ENCODE data around the gene RFX1. TPM values are rescaled to one million over a fixed set of nuclear protein-coding genes. Genes with fewer than 3 reads are reported as not detected.
"Not testable (repeated sequence)": the region's sequence is repeated elsewhere in the genome, so short reads cannot be mapped to it uniquely, and the experiment has no call there.

Gene RFX1
- total and polyA plus RNA-seq, 2 experiments from 2014 or later, result 2.2 to 2.4 TPM

DNA sequence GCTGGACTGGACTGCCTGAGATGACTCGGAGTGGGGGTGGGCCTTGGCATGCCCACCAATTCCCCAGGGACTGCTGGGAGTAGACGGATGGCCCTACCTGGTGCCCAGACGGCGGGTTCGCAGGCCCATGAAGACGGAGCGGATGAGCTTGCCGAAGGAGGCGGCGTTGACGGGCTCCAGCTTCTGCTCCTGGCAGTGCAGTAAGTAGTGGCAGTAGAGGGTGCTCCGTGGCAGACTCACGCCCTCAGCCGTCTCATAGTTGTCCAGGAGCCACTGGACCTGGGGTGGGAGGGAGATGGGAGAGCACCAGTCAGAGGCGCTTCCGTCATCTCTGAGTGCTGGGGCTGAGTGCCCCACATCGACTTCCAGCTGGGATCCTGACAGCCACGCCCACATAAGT is 36.2 kb downstream of the RFX1 start:
- Histone ChIP-seq H3K36me3 (replicated peaks; ENCODE audit: insufficient read depth, low read depth) (no peaks in the 10 kb centered on the region), H3K4me3 (no peak overlapping the region), H3K4me1 (ENCODE audit: insufficient read depth) (no peaks in the 10 kb centered on the region), H3K9me2 (replicated peaks; ENCODE audit: insufficient read depth) (no peaks in the 10 kb centered on the region), H3K27ac (no peak overlapping the region), H3K9me3 (ENCODE audit: low read depth) (no peaks in the 10 kb centered on the region), H3K27me3 (no peaks in the 10 kb centered on the region), H4K20me1 (ENCODE audit: insufficient read depth, poor library complexity, severe bottlenecking) (no peaks in the 10 kb centered on the region), H3K79me2 (no peaks in the 10 kb centered on the region), H2AFZ (no peak overlapping the region), H3K4me2 (no peak overlapping the region)
- no peak for DNase-seq (ENCODE audit: low spot score)
- WGBS (ENCODE audit: low lambda C conversion rate, missing lambda C conversion rate), result 93% methylated on average over 18 of the region's 18 CpGs
- TF ChIP-seq EZH2phosphoT487 (IDR thresholded peaks at IDR 0.05; ENCODE audit: low read depth, severe bottlenecking, unreplicated experiment) (no peak), EZH2 (IDR thresholded peaks at IDR 0.05; ENCODE audit: borderline replicate concordance) (no peak)
- TF ChIP-seq, protein P1, sequence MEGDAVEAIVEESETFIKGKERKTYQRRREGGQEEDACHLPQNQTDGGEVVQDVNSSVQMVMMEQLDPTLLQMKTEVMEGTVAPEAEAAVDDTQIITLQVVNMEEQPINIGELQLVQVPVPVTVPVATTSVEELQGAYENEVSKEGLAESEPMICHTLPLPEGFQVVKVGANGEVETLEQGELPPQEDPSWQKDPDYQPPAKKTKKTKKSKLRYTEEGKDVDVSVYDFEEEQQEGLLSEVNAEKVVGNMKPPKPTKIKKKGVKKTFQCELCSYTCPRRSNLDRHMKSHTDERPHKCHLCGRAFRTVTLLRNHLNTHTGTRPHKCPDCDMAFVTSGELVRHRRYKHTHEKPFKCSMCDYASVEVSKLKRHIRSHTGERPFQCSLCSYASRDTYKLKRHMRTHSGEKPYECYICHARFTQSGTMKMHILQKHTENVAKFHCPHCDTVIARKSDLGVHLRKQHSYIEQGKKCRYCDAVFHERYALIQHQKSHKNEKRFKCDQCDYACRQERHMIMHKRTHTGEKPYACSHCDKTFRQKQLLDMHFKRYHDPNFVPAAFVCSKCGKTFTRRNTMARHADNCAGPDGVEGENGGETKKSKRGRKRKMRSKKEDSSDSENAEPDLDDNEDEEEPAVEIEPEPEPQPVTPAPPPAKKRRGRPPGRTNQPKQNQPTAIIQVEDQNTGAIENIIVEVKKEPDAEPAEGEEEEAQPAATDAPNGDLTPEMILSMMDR (IDR thresholded peaks at IDR 0.05; ENCODE audit: poor library complexity), result no peak

DNA sequence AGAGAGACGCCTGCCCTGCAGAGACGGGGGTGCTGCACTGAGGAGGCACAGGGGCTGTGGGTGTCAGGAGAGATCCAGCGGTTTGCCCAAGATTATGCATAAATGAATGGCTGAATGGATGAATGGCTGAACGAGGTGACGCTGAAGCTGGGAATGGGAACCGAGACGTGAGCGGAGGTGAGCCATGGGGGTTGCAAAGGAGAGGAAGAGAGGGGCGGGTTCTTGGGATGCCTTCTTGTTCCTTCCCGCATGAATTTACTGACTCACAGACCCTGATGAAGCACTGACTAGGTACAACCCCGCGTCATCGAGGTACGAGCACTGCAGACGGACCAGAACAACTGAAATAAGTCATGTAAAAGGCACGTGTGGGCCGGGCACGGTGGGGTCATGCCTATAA is 37.1 kb downstream of the RFX1 start:
- Histone ChIP-seq H3K27me3 (no peaks in the 10 kb centered on the region), H3K79me2 (no peaks in the 10 kb centered on the region), H3K4me2 (no peak overlapping the region), H3K9me2 (replicated peaks; ENCODE audit: insufficient read depth) (no peaks in the 10 kb centered on the region), H4K20me1 (ENCODE audit: insufficient read depth, poor library complexity, severe bottlenecking) (no peaks in the 10 kb centered on the region), H3K4me1 (ENCODE audit: insufficient read depth) (no peaks in the 10 kb centered on the region), H3K9me3 (ENCODE audit: low read depth) (no peaks in the 10 kb centered on the region), H3K27ac (no peak overlapping the region), H3K36me3 (replicated peaks; ENCODE audit: insufficient read depth, low read depth) (no peaks in the 10 kb centered on the region), H2AFZ (no peak overlapping the region), H3K4me3 (no peak overlapping the region)
- TF ChIP-seq EZH2 (IDR thresholded peaks at IDR 0.05; ENCODE audit: borderline replicate concordance) (no peak), EZH2phosphoT487 (IDR thresholded peaks at IDR 0.05; ENCODE audit: low read depth, severe bottlenecking, unreplicated experiment) (no peak)
- TF ChIP-seq, protein P1 (IDR thresholded peaks at IDR 0.05; ENCODE audit: poor library complexity), result no peak
- WGBS (ENCODE audit: low lambda C conversion rate, missing lambda C conversion rate), result 96% methylated on average over 18 of the region's 18 CpGs
- no peak for DNase-seq (ENCODE audit: low spot score)

DNA sequence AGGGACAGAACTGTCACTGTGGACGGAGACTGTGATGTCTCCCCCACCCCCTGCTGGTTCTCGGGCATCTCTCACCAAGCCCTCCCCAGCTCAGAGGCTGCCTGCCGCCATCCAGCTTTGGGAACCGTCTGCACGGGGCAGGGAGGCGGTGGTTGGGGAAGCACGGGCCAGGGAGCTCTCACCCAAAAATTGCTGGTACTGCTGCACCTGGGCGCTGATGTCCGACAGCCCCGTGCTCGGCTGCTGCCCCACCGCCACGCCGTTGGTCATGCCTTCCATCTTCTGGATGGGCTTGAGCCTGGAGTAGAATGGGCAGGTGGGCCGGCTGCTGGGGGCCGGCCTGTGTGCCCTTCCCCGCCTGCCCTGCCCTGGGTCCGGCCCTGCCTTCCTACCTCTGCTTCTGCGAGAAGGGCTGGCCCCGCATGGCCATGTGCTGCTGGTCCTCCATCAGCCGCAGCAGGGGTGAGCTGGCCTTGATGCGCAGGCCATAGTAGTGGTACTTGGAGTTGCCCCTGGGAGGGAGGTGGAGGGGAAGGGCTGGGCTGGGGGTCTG is 37.7 kb downstream of the RFX1 start:
- no peaks in the 10 kb centered on the region for H3K4me1 ChIP-seq (ENCODE audit: insufficient read depth)
- H2AFZ ChIP-seq, result no peak overlapping the region
- no peaks in the 10 kb centered on the region for H3K36me3 ChIP-seq (replicated peaks; ENCODE audit: insufficient read depth, low read depth)
- no peak for TF ChIP-seq EZH2 (IDR thresholded peaks at IDR 0.05; ENCODE audit: borderline replicate concordance)
- TF ChIP-seq EZH2phosphoT487 (IDR thresholded peaks at IDR 0.05; ENCODE audit: low read depth, severe bottlenecking, unreplicated experiment), result no peak
- TF ChIP-seq, protein P1 (IDR thresholded peaks at IDR 0.05; ENCODE audit: poor library complexity), result no peak
- 96% methylated on average over 22 of the region's 22 CpGs for WGBS (ENCODE audit: low lambda C conversion rate, missing lambda C conversion rate)
- no peaks in the 10 kb centered on the region for H3K9me2 ChIP-seq (replicated peaks; ENCODE audit: insufficient read depth)
- DNase-seq (ENCODE audit: low spot score), result no peak
- H3K9me3 ChIP-seq (ENCODE audit: low read depth), result no peaks in the 10 kb centered on the region
- no peaks in the 10 kb centered on the region for H3K79me2 ChIP-seq
- no peaks in the 10 kb centered on the region for H3K27me3 ChIP-seq
- no peak overlapping the region for H3K4me2 ChIP-seq
- H3K27ac ChIP-seq, result no peak overlapping the region
- no peaks in the 10 kb centered on the region for H4K20me1 ChIP-seq (ENCODE audit: insufficient read depth, poor library complexity, severe bottlenecking)
- no peak overlapping the region for H3K4me3 ChIP-seq

DNA sequence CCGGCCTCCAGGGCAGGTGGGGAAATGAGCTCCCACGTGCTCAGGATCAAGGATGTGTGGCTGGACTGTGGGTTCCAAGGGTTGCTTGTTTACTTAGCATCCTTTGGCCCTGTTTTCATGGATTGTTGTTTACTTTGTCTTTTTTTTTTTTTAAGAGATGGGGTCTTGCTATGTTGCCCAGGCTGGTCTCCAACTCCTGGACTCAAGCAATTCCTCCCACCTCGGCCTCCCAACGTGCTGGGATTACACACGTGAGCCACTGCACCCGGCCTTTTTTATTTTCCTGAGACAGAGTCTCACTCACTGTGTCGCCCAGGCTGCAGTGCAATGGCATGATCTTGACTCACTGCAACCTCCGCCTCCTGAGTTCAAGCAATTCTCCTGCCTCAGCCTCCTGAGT is 38.9 kb downstream of the RFX1 start:
- not testable (repeated sequence) for H3K4me2 ChIP-seq; DNase-seq (ENCODE audit: low spot score); H3K4me3 ChIP-seq; H3K27me3 ChIP-seq; H3K79me2 ChIP-seq; H3K9me3 ChIP-seq (ENCODE audit: low read depth); H3K9me2 ChIP-seq (replicated peaks; ENCODE audit: insufficient read depth); H4K20me1 ChIP-seq (ENCODE audit: insufficient read depth, poor library complexity, severe bottlenecking); H3K4me1 ChIP-seq (ENCODE audit: insufficient read depth); H3K27ac ChIP-seq; H2AFZ ChIP-seq; H3K36me3 ChIP-seq (replicated peaks; ENCODE audit: insufficient read depth, low read depth)
- WGBS (ENCODE audit: low lambda C conversion rate, missing lambda C conversion rate), result 97% methylated on average over 8 of the region's 8 CpGs

All from hepatocyte (in vitro differentiated cells).